ENCODE measurements around the gene RAI1. TPM values are rescaled to one million over a fixed set of nuclear protein-coding genes. Genes with fewer than 3 reads are reported as not detected.

The RAI1 gene
- total and polyA plus RNA-seq, 2 of the 13 experiments (the other 11 are each of a cell fraction or from before 2014, with no cell fraction given): 3.4 to 5.2 TPM

DNA sequence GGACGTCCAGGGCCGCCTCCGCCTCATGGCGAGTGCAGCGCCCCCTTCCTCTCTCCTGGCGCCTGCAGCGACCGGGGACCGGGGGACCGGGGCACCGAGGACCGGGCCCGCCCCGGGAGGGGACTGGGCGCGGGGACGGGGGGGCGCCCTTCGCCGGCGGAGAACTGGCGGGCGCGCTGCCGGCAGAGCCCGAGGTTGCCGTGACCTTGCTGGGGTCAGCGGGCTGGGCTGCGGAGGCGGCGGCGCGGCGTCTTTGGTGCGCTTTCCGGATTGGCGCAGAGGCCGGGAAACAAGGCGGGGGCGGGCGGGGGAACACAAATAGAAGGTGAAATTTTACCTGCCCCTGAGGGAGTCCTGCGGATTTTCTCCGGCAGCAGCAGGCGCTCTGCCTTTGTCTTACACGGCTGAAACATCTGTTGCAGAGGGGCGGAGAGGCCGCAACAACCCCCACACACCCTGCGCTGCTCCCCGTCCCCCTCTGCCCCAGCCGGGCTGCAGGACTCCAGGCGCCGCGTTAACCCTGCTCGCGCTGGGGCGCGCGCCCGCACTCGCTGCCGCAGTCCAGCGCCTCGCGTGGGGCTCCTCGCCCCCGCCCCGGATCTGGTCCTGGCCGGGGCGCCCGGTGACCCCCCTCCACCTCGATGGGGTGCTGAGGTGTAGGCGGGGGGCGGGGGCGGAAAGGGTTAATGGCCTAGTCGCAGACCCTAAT, 102.0 kb downstream of the RAI1 start (continued):
- TF ChIP-seq ZNF543 (CRISPR knock-in tag; IDR thresholded peaks at IDR 0.05) (no peak), RBFOX2 (IDR thresholded peaks at IDR 0.05; ENCODE audit: low read depth, low read length) (peak; percentile 42; the same call in 1 of the 2 replicates), MED1 (CRISPR knock-in tag; IDR thresholded peaks at IDR 0.05) (peak; percentile 18; the same call in 1 of the 2 replicates), SAP130 (CRISPR knock-in tag; IDR thresholded peaks at IDR 0.05; ENCODE audit: low read depth) (peak; percentile 70), BCL6 (CRISPR knock-in tag; IDR thresholded peaks at IDR 0.05) (peak; percentile 27; the same call in 1 of the 2 replicates), ZNF687 (CRISPR knock-in tag; IDR thresholded peaks at IDR 0.05) (peak; percentile 71), ZNF136 (CRISPR knock-in tag; IDR thresholded peaks at IDR 0.05; ENCODE audit: low read depth) (no peak), ZNF451 (CRISPR knock-in tag; IDR thresholded peaks at IDR 0.05) (no peak), TCF7 (IDR thresholded peaks at IDR 0.05; ENCODE audit: low read depth) (peak; percentile 69; the same call in 1 of the 2 replicates), SOX6 (IDR thresholded peaks at IDR 0.05) (no peak), SOX6 (CRISPR knock-in tag; IDR thresholded peaks at IDR 0.05) (peak; percentile 22; the same call in 1 of the 2 replicates)
- TF ChIP-seq, protein P1, sequence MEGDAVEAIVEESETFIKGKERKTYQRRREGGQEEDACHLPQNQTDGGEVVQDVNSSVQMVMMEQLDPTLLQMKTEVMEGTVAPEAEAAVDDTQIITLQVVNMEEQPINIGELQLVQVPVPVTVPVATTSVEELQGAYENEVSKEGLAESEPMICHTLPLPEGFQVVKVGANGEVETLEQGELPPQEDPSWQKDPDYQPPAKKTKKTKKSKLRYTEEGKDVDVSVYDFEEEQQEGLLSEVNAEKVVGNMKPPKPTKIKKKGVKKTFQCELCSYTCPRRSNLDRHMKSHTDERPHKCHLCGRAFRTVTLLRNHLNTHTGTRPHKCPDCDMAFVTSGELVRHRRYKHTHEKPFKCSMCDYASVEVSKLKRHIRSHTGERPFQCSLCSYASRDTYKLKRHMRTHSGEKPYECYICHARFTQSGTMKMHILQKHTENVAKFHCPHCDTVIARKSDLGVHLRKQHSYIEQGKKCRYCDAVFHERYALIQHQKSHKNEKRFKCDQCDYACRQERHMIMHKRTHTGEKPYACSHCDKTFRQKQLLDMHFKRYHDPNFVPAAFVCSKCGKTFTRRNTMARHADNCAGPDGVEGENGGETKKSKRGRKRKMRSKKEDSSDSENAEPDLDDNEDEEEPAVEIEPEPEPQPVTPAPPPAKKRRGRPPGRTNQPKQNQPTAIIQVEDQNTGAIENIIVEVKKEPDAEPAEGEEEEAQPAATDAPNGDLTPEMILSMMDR (CRISPR knock-in tag; IDR thresholded peaks at IDR 0.05): peak; percentile 37; the same call in 1 of the 2 replicates
- TF ChIP-seq, protein P2, sequence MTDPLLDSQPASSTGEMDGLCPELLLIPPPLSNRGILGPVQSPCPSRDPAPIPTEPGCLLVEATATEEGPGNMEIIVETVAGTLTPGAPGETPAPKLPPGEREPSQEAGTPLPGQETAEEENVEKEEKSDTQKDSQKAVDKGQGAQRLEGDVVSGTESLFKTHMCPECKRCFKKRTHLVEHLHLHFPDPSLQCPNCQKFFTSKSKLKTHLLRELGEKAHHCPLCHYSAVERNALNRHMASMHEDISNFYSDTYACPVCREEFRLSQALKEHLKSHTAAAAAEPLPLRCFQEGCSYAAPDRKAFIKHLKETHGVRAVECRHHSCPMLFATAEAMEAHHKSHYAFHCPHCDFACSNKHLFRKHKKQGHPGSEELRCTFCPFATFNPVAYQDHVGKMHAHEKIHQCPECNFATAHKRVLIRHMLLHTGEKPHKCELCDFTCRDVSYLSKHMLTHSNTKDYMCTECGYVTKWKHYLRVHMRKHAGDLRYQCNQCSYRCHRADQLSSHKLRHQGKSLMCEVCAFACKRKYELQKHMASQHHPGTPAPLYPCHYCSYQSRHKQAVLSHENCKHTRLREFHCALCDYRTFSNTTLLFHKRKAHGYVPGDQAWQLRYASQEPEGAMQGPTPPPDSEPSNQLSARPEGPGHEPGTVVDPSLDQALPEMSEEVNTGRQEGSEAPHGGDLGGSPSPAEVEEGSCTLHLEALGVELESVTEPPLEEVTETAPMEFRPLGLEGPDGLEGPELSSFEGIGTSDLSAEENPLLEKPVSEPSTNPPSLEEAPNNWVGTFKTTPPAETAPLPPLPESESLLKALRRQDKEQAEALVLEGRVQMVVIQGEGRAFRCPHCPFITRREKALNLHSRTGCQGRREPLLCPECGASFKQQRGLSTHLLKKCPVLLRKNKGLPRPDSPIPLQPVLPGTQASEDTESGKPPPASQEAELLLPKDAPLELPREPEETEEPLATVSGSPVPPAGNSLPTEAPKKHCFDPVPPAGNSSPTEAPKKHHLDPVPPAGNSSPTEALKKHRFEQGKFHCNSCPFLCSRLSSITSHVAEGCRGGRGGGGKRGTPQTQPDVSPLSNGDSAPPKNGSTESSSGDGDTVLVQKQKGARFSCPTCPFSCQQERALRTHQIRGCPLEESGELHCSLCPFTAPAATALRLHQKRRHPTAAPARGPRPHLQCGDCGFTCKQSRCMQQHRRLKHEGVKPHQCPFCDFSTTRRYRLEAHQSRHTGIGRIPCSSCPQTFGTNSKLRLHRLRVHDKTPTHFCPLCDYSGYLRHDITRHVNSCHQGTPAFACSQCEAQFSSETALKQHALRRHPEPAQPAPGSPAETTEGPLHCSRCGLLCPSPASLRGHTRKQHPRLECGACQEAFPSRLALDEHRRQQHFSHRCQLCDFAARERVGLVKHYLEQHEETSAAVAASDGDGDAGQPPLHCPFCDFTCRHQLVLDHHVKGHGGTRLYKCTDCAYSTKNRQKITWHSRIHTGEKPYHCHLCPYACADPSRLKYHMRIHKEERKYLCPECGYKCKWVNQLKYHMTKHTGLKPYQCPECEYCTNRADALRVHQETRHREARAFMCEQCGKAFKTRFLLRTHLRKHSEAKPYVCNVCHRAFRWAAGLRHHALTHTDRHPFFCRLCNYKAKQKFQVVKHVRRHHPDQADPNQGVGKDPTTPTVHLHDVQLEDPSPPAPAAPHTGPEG (CRISPR knock-in tag; IDR thresholded peaks at IDR 0.05): peak; percentile 91

Measured in HepG2 (cell line).